K562 (cell line): ENCODE results near the gene NEK4. TPM values are rescaled to one million over a fixed set of nuclear protein-coding genes. Genes with fewer than 3 reads are reported as not detected.

Experiments
- ATAC-seq: fragments of 200-7000 bp; cut with Tn5 transposase; 3 replicates; pipeline ENCODE4 v1.9.1; 2020; ENCODE audit warnings: moderate library complexity
- BruUV-seq: library from RNA; stranded (reverse); fragments of 400-500 nt; replicated peaks from 2 replicates; lab custom pipeline; 2021; lab: Mats Ljungman, UMichigan
- CTCF ChIA-PET: fragments of 300-600 bp; formaldehyde crosslinking; extraction: SDS; loops from one replicate; lab custom pipeline; 2021; ENCODE audit warnings: low intra/inter-chr PET ratio; lab: Yijun Ruan, JAX
- POLR2A ChIA-PET: fragments of 300-600, 350-650 bp; sonication (Branson Sonifier 250); formaldehyde crosslinking; extraction: SDS; loops from one replicate; lab custom pipeline; 2021; ENCODE audit warnings: antibody characterized with exemption, inconsistent platforms; lab: Yijun Ruan, JAX
- DNase-seq, 4 experiments: peaks; one replicate each; pipeline versions ENCODE4 v3.0.0 to v3.0.0-alpha.2; 2011 to 2018; ENCODE audit warnings: low spot score in 3 of 4, mixed read lengths in 3 of 4; ENCODE audit errors: extremely low read depth in 1 of 4
- FAIRE-seq: peaks from 2 replicates; lab custom pipeline; 2011; peaks lifted over from hg19 to GRCh38; lab: Jason Lieb, UNC
- H2AFZ ChIP-seq: 2 replicates; pipeline ENCODE4 v1.6.0; 2011; ENCODE audit warnings: low read depth, low read length, control low read depth, inconsistent platforms
- H3K27ac ChIP-seq: fragments of 200-600 bp; 3 replicates; pipeline ENCODE4 v1.8.0; 2011; ENCODE audit warnings: low read depth, mild to moderate bottlenecking, control low read depth, inconsistent platforms, low read length, moderate library complexity, mixed read lengths; ENCODE audit errors: extremely low read depth
- H3K27me3 ChIP-seq, 2 experiments: fragments of 300-600 bp in 1 of 2; 2 replicates in 1 of 2; 3 replicates in 1 of 2; pipeline versions ENCODE4 v1.6.0 to v1.8.0; 2011; ENCODE audit warnings: inconsistent platforms in 2 of 2, low read length in 2 of 2, mild to moderate bottlenecking in 1 of 2, mixed read lengths in 1 of 2, moderate library complexity in 1 of 2; ENCODE audit not compliant: control insufficient read depth in 2 of 2, insufficient read depth in 2 of 2
- H3K36me3 ChIP-seq: fragments of 300-600 bp; 3 replicates; pipeline ENCODE4 v1.8.0; 2011; ENCODE audit warnings: mild to moderate bottlenecking, low read length, inconsistent platforms; ENCODE audit not compliant: control insufficient read depth, insufficient read depth
- H3K4me1 ChIP-seq, 2 experiments: fragments of 200-600 bp in 1 of 2; replicated peaks in 1 of 2; 2 replicates in 1 of 2; 3 replicates in 1 of 2; pipeline versions ENCODE4 v1.5.1 to v1.8.0; 2011; ENCODE audit warnings: inconsistent platforms in 2 of 2, low read length in 2 of 2, mild to moderate bottlenecking in 1 of 2, mixed read lengths in 1 of 2, moderate library complexity in 1 of 2; ENCODE audit not compliant: control insufficient read depth in 2 of 2, insufficient read depth in 2 of 2
- H3K4me2 ChIP-seq: 2 replicates; pipeline ENCODE4 v1.6.1; 2011; ENCODE audit warnings: low read length, control low read depth, inconsistent platforms, mixed read lengths; ENCODE audit not compliant: insufficient read depth
- H3K4me3 ChIP-seq: fragments of 200-600 bp; sonication (generic), shearing (Covaris generic); 2 replicates; pipeline ENCODE4 v1.5.1; 2016; ENCODE audit warnings: control low read depth, inconsistent platforms
- H3K79me2 ChIP-seq: fragments of 200-600 bp; 3 replicates; pipeline ENCODE4 v1.8.0; 2011; ENCODE audit warnings: low read length, inconsistent platforms; ENCODE audit not compliant: control insufficient read depth, insufficient read depth
- H3K9ac ChIP-seq, 2 experiments: 2 replicates each; pipeline versions ENCODE4 v1.6.0 to v1.6.1; 2011; ENCODE audit warnings: low read depth in 2 of 2, low read length in 2 of 2, control low read depth in 1 of 2, inconsistent platforms in 1 of 2, mild to moderate bottlenecking in 1 of 2, mixed read lengths in 1 of 2; ENCODE audit not compliant: insufficient read depth in 1 of 2
- H3K9me1 ChIP-seq: one replicate; pipeline ENCODE4 v1.6.0; 2011; ENCODE audit warnings: inconsistent platforms, mild to moderate bottlenecking, low read length, moderate library complexity; ENCODE audit not compliant: control insufficient read depth, insufficient read depth
- H3K9me3 ChIP-seq: replicated peaks from 2 replicates; pipeline ENCODE4 v1.5.1; 2011; ENCODE audit warnings: low read depth, low read length, inconsistent platforms; ENCODE audit not compliant: control insufficient read depth, insufficient read depth
- H4K20me1 ChIP-seq: replicated peaks from 2 replicates; pipeline ENCODE4 v1.6.1; 2011; ENCODE audit warnings: low read length, inconsistent platforms, mixed read lengths; ENCODE audit not compliant: control insufficient read depth, insufficient read depth
- CTCF ChIP-seq, 3 experiments: IDR thresholded peaks in 2 of 3; conservative IDR thresholded peaks in 1 of 3; 2 replicates each; pipeline ENCODE4 v1.5.1; 2011 to 2012; ENCODE audit warnings: low read length in 3 of 3, mild to moderate bottlenecking in 3 of 3, control low read depth in 2 of 3, improper control_type of control experiment in 1 of 3, inconsistent platforms in 1 of 3, low read depth in 1 of 3, mixed read lengths in 1 of 3, moderate library complexity in 1 of 3; ENCODE audit not compliant: insufficient read depth in 2 of 3
- POLR3A ChIP-seq: IDR thresholded peaks from 2 replicates; pipeline ENCODE4 v1.6.1; 2011; ENCODE audit warnings: borderline replicate concordance, mild to moderate bottlenecking, moderate library complexity; ENCODE audit not compliant: insufficient read length, insufficient read depth; ENCODE audit errors: extremely low read depth
- SMAD1 ChIP-seq: fragments of 150-350 bp; IDR thresholded peaks from 2 replicates; pipeline ENCODE4 v1.6.1; 2014; ENCODE audit warnings: low read length, low read depth; ENCODE audit not compliant: partially characterized antibody
- WGBS: fragments of 100-300 bp; shearing (Covaris generic); methylation state at CpG from one replicate; pipeline ENCODE4 v1.1.6; 2016; ENCODE audit warnings: low coverage, mixed read lengths; ENCODE audit not compliant: insufficient coverage; ENCODE audit errors: missing lambda C conversion rate; 5-methylcytosine and 5-hydroxymethylcytosine counted together
- in situ Hi-C: fragments of 300-500 bp; cut with MboI; formaldehyde crosslinking; loops from 4 replicates; pipeline ENCODE4 v1.15.0; 2018; ENCODE audit warnings: inconsistent platforms, mixed read lengths
- intact Hi-C: fragments of 100-400 bp; cut with micrococcal nuclease; formaldehyde crosslinking; loops from 2 replicates; pipeline ENCODE4 v1.14.2; 2022
- polyA plus RNA-seq, 8 experiments: library from polyadenylated mRNA; depleted of rRNA in 4 of 8; stranded (reverse) in 5 of 8; unstranded in 3 of 8; fragments of >200 nt; fragmentation: Nextera tagmentation in 2 of 8; fragmentation: Illumina TruSeq in 1 of 8; extraction: Ambion mirVana in 2 of 8; extraction: Trizol in 1 of 8; gene quantifications; 2 replicates each; pipeline versions ENCODE4 v1.2.1 to v1.2.3, GENCODE V29; 2011 to 2014; ENCODE audit warnings: inconsistent platforms in 1 of 8, missing spikeins in 1 of 8
- total RNA-seq, 7 experiments: library from RNA; depleted of rRNA in 6 of 7; stranded (reverse); fragments of >200 nt in 6 of 7; fragmentation: Illumina TruSeq in 2 of 7; extraction: Trizol in 2 of 7; gene quantifications; 2 replicates each; pipeline versions ENCODE4 v1.2.1 to v1.2.3, GENCODE V29; 2011 to 2021; ENCODE audit warnings: low replicate concordance in 1 of 7

Gene NEK4
- total and polyA plus RNA-seq, 9 of the 15 experiments (the other 6 are each of a cell fraction or from before 2014, with no cell fraction given): 5.8 to 23.1 (median 16.6) TPM

GRCh38 chr3:52792961-52793695, 22.4 kb upstream of the NEK4 start:
- no peaks in the 10 kb centered on the region for H3K36me3 ChIP-seq
- H3K27me3 ChIP-seq: peaks cover 0 to 26% of the 10 kb centered on the region in 2 experiments; a peak in 3 of 5 replicates
- ChIA-PET POLR2A (interaction anchor here (1.9 kb wide), 1 partner anchor 22 kb away, joined by 7 read pairs; the partner anchor contains the start of gene NEK4), CTCF (no interaction called here)
- no TSS peak for BruUV-seq
- H4K20me1 ChIP-seq: no peaks in the 10 kb centered on the region
- no peak overlapping the region; a peak in 1 of 4 replicates for H3K9ac ChIP-seq
- no peak overlapping the region for H3K4me3 ChIP-seq
- WGBS: 16% methylated on average over 6 of the region's 18 CpGs
- H3K4me1 ChIP-seq: peaks cover 0 to 8% of the 10 kb centered on the region in 2 experiments; a peak in 2 of 5 replicates
- H3K27ac ChIP-seq: no peak overlapping the region
- no peaks in the 10 kb centered on the region for H3K9me1 ChIP-seq
- no peak overlapping the region for H3K4me2 ChIP-seq
- TF ChIP-seq POLR3A (no peak), SMAD1 (no peak), CTCF (IDR thresholded peaks at IDR 0.05 in 2 of 3, conservative IDR thresholded peaks at IDR 0.05 in 1 of 3; ENCODE audit: insufficient read depth in 2 of 3, low read depth in 1 of 3, low read length in 3 of 3) (no peak)
- H3K9me3 ChIP-seq: no peaks in the 10 kb centered on the region
- FAIRE-seq: no peak
- no peak for DNase-seq
- intact Hi-C loops (no loop called here), in situ Hi-C loops (no loop called here)
- no peaks in the 10 kb centered on the region for H3K79me2 ChIP-seq
- ATAC-seq: no peak
- H2AFZ ChIP-seq: no peak overlapping the region
